HepG2 (cell line): ENCODE measurements around the gene APOC3. TPM values are rescaled to one million over a fixed set of nuclear protein-coding genes. Genes with fewer than 3 reads are reported as not detected.

ENCODE experiments used
- CEBPZ ChIP-seq: IDR thresholded peaks from 2 replicates; pipeline ENCODE4 v1.6.1; 2012; ENCODE audit warnings: low read length, improper control_type of control experiment
- ELK4 ChIP-seq: sonication (generic); formaldehyde crosslinking; IDR thresholded peaks from 2 replicates; pipeline ENCODE4 v1.9.0; 2021; ENCODE audit warnings: missing genetic modification reagents, borderline replicate concordance
- FOXC1 ChIP-seq: sonication (generic); formaldehyde crosslinking; IDR thresholded peaks from 2 replicates; pipeline ENCODE4 v1.8.0; 2022; ENCODE audit warnings: mild to moderate bottlenecking, missing genetic modification reagents, borderline replicate concordance
- GATAD2A ChIP-seq: IDR thresholded peaks from 2 replicates; pipeline ENCODE4 v1.6.1; 2016
- IRF9 ChIP-seq: sonication (generic); formaldehyde crosslinking; IDR thresholded peaks from 2 replicates; pipeline ENCODE4 v1.8.0; 2022; ENCODE audit warnings: missing genetic modification reagents, mild to moderate bottlenecking, borderline replicate concordance
- NAIF1 ChIP-seq: sonication (generic); formaldehyde crosslinking; IDR thresholded peaks from 2 replicates; pipeline ENCODE4 v1.5.0; 2020; ENCODE audit warnings: mild to moderate bottlenecking, missing genetic modification reagents, borderline replicate concordance
- RFX5 ChIP-seq: IDR thresholded peaks from 2 replicates; pipeline ENCODE4 v1.6.1; 2011; ENCODE audit warnings: low read depth, low read length, improper control_type of control experiment
- SMAD9 ChIP-seq: sonication (generic); formaldehyde crosslinking; IDR thresholded peaks from 2 replicates; pipeline ENCODE4 v1.5.1; 2020; ENCODE audit warnings: mild to moderate bottlenecking, missing genetic modification reagents
- SNAI1 ChIP-seq: sonication (generic); formaldehyde crosslinking; IDR thresholded peaks from 2 replicates; pipeline ENCODE4 v1.5.0; 2020; ENCODE audit warnings: mild to moderate bottlenecking, missing genetic modification reagents, borderline replicate concordance
- SNAPC2 ChIP-seq: sonication (generic); formaldehyde crosslinking; IDR thresholded peaks from 2 replicates; pipeline ENCODE4 v1.8.1; 2022; ENCODE audit warnings: mild to moderate bottlenecking, missing genetic modification reagents
- ZBTB26 ChIP-seq: IDR thresholded peaks from 2 replicates; pipeline ENCODE4 v1.6.1; 2016; ENCODE audit warnings: missing compliant biosample characterization, missing genetic modification reagents, borderline replicate concordance
- ZFP36 ChIP-seq: fragments of 150-350 bp; IDR thresholded peaks from 2 replicates; pipeline ENCODE4 v1.6.1; 2018; ENCODE audit warnings: borderline replicate concordance, low read length, low read depth; ENCODE audit not compliant: partially characterized antibody
- ZFP36L1 ChIP-seq: sonication (generic); formaldehyde crosslinking; IDR thresholded peaks from 2 replicates; pipeline ENCODE4 v1.8.0; 2022; ENCODE audit warnings: mild to moderate bottlenecking, missing genetic modification reagents, moderate library complexity
- ZFP37 ChIP-seq: sonication (generic); formaldehyde crosslinking; IDR thresholded peaks from 2 replicates; pipeline ENCODE4 v1.4.0; 2020; ENCODE audit warnings: missing genetic modification reagents, borderline replicate concordance
- ZFP41 ChIP-seq: sonication (generic); formaldehyde crosslinking; IDR thresholded peaks from 2 replicates; pipeline ENCODE4 v1.4.0; 2020; ENCODE audit warnings: mild to moderate bottlenecking, missing genetic modification reagents, borderline replicate concordance
- ZNF274 ChIP-seq: sonication (generic); formaldehyde crosslinking; IDR thresholded peaks from 2 replicates; pipeline ENCODE4 v1.5.1; 2020; ENCODE audit warnings: mild to moderate bottlenecking, missing genetic modification reagents
- ZNF513 ChIP-seq: sonication (generic); formaldehyde crosslinking; conservative IDR thresholded peaks from 2 replicates; pipeline ENCODE4 v1.5.0; 2020; ENCODE audit warnings: missing genetic modification reagents
- ZNF672 ChIP-seq: sonication (generic); formaldehyde crosslinking; IDR thresholded peaks from 2 replicates; pipeline ENCODE4 v1.8.1; 2022; ENCODE audit warnings: missing genetic modification reagents
- ZNF713 ChIP-seq: sonication (generic); formaldehyde crosslinking; IDR thresholded peaks from 2 replicates; pipeline ENCODE4 v1.4.0; 2020; ENCODE audit warnings: mild to moderate bottlenecking, missing genetic modification reagents
- ZNF746 ChIP-seq: sonication (generic); formaldehyde crosslinking; IDR thresholded peaks from 2 replicates; pipeline ENCODE4 v1.8.0; 2022; ENCODE audit warnings: mild to moderate bottlenecking, missing genetic modification reagents
- polyA plus RNA-seq, 8 experiments: library from polyadenylated mRNA; depleted of rRNA in 3 of 8; stranded (reverse) in 7 of 8; unstranded in 1 of 8; fragments of >200 nt; fragmentation: Illumina TruSeq in 4 of 8; extraction: Trizol in 4 of 8; gene quantifications; 2 replicates each; pipeline versions ENCODE4 v1.2.1 to v1.2.3, GENCODE V29; 2011 to 2016; ENCODE audit warnings: low read depth in 4 of 8, missing spikeins in 1 of 8, mixed read lengths in 1 of 8; ENCODE audit not compliant: insufficient read depth in 1 of 8
- total RNA-seq, 5 experiments: library from RNA; depleted of rRNA; stranded (reverse); fragments of >200 nt; fragmentation: Illumina TruSeq; extraction: Trizol; gene quantifications; 2 replicates each; pipeline ENCODE4 v1.2.3, GENCODE V29; 2016; ENCODE audit warnings: low read depth in 1 of 5

The APOC3 gene
- total and polyA plus RNA-seq, 2 of the 13 experiments (the other 11 are each of a cell fraction or from before 2014, with no cell fraction given) = 314 to 687 TPM

GRCh38 chr11:116837231-116838091, 7.8 kb downstream of the APOC3 start, which contains the start of gene APOA1 (continued):
- TF ChIP-seq SNAI1 = peak; percentile 95; the same call in 1 of the 2 replicates
- peak; percentile 85; the same call in 1 of the 2 replicates for TF ChIP-seq FOXC1 (CRISPR knock-in tag)
- peak; percentile 47 for TF ChIP-seq RFX5
- peak; percentile 54; the same call in 1 of the 2 replicates for TF ChIP-seq ZBTB26
- TF ChIP-seq ZNF746 = peak; percentile 97
- no peak; the same call in 1 of the 2 replicates for TF ChIP-seq SMAD9
- no peak for TF ChIP-seq ZFP36
- no peak for TF ChIP-seq ZFP37 (CRISPR knock-in tag)
- TF ChIP-seq ZFP41 = peak; percentile 77; the same call in 1 of the 2 replicates
- TF ChIP-seq CEBPZ = no peak
- no peak for TF ChIP-seq ELK4 (CRISPR knock-in tag)
- no peak for TF ChIP-seq IRF9
- TF ChIP-seq ZNF274 (CRISPR knock-in tag) = peak; percentile 71
- no peak for TF ChIP-seq ZNF713
- peak; percentile 90 for TF ChIP-seq GATAD2A (CRISPR knock-in tag)
- 0 out of 2 replicates have a peak, but pooled peaks have one; percentile 16 for TF ChIP-seq ZNF513 (CRISPR knock-in tag)
- TF ChIP-seq ZFP36L1 (CRISPR knock-in tag) = 0 out of 2 replicates have a peak, but pooled peaks have one; percentile 38
- TF ChIP-seq ZNF672 (CRISPR knock-in tag) = peak; percentile 42; the same call in 1 of the 2 replicates
- 0 out of 2 replicates have a peak, but pooled peaks have one; percentile 44 for TF ChIP-seq SNAPC2 (CRISPR knock-in tag)
- no peak for TF ChIP-seq NAIF1 (CRISPR knock-in tag)
